Suppressor macrophage treated with lipopolysaccharide for 1 hour (primary cell): ENCODE data around the gene FLOT2.
"Not testable (repeated sequence)": the region's sequence is repeated elsewhere in the genome, so short reads cannot be mapped to it uniquely, and the experiment has no call there.

Source experiments
- DNase-seq, 3 donors: peaks; one replicate each; pipeline ENCODE4 v3.0.0-alpha.2; 2020 to 2022

Gene FLOT2

GRCh38 chr17:28895794-28896447, 1.6 kb downstream of the FLOT2 start:
- no peak for DNase-seq

GRCh38 chr17:28893248-28894183, 4.0 kb downstream of the FLOT2 start:
- DNase-seq: peak; percentile 62 to 72 (median 69)

- DNase-seq: no peak
Observed at GRCh38 chr17:28892024-28892423, 5.5 kb downstream of the FLOT2 start.

DNA sequence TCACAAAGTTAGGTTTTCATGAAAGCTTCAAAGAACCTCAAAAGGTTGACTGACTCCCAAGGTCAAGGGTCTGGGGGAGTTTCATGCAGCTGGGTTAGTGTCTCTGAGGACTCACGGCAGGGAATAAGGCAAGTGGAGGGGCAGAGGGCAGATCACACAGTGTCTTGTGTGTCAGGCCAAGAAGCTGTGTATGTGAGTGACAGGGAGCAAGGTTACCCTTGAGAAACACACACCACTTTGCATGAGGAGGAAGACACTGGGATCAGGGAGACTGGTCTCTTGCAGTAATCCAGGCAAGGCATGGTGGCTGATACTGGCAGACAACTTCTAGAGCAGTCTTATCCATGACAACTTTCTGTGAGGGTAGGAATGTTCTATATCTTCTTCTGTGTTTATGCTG, 6.3 kb downstream of the FLOT2 start:
- DNase-seq: no peak

DNA sequence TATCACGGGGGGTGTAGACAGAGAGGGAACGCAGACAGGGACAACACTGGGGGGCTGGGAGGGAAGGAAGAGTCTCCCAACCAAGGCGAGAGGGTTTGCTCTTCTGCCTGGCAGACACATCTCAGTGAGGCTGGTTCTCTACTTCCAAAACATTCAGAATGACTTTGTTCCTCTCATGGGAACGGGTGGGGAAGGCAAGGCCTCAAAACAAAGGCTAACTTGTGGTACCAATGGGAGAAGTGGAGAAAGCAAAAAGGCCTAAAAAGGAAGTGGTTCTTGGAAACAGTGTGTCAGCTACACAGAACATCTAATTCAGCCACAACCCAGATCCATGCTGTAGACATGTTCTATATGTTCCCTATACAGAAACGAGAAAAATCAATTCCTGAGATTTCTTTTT, 7.5 kb downstream of the FLOT2 start:
- peak; percentile 16 to 44 (median 43) for DNase-seq

- no peak for DNase-seq
Observed at GRCh38 chr17:28888832-28889231, 8.7 kb downstream of the FLOT2 start.

DNA sequence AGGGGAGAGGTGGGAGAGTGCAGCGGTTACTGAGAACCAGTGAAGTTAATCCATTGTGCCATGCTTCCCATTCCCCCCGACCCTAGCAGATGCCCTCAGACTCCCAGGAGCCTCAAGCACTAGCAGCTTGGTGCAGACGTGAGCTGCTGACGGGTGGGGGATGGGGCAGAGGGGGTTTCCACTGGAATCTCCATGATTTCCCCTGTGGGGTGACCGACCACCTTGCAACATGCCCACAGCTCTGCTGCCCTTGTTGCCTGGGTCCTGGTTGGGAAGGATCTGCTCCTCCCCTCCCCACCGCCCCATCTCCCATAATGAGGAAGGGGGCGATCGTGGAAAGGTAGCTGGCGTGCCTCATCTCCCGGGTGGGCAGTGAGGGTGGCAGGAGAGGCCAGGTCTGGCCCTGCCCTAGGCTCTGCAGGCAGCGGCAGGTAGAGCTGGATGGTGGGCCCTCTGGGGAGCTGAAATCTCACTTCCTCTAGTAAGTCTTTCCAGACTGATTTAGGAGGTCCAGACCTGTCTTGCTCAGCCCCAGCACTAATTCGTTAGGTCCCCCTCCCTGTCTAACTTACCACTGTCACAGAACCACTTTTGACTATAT, 9.6 kb downstream of the FLOT2 start:
- peak in 1 of 3 donors; percentile 30 for DNase-seq

DNA sequence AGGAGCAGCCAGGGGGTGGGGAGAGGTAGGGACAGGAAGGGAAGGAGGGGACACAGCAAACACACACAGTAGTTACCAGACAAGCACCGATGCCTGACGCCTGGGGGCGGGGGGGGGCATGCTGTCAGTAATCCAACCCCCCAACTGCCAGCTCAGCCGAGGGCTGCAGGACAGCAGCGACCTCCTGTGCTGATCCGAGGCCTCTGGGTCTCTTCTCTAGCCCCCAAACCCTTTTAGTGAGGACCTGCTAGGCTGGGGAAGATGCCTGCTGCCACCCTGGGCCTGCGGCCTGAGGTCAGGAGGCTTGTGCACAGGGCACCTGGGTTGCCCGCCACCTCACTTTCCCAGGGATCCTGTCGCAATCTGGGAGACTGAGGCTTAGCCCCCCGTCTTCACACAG, 11.6 kb downstream of the FLOT2 start:
- no peak for DNase-seq

GRCh38 chr17:28885363-28885762, 12.2 kb downstream of the FLOT2 start:
- no peak for DNase-seq

DNA sequence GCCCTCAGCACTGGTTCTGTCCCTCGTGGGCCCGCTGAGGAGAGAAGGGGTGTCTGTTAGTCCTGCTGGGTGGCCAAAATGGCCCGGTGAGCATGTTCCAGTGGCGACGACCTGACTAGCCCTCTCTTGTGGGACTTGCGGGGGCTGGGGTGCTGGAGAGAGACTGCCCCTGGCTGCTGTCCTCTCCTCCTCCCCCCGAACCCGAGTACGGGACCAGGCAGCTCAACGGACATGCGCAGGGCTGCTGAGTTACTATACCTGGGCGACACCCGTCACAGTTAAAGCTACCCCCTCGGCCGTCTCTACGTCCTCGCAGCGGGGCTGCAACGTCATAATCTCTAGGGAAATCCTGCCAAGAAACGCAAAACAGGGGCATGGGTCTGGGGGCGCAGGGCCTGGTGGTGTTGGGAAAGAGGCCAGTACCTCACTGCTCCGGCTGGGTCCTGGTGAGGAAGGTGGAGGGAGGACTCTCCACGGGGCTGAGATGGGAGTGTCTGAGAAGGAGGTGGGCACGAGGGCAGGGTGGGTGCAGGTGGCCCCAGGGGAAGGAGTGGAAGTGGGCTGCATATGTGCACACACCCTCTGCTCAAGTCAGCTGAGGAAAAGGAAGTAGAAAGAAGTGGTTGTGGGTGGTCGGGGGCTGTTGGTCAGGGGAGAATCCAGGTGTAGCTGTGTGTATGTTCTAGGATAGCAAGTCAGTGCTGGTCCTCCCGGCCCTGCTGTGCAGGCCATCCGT, 13.4 kb downstream of the FLOT2 start:
- DNase-seq: no peak

- DNase-seq: no peak
Observed at GRCh38 chr17:28882154-28882895, 15.2 kb downstream of the FLOT2 start.

DNA sequence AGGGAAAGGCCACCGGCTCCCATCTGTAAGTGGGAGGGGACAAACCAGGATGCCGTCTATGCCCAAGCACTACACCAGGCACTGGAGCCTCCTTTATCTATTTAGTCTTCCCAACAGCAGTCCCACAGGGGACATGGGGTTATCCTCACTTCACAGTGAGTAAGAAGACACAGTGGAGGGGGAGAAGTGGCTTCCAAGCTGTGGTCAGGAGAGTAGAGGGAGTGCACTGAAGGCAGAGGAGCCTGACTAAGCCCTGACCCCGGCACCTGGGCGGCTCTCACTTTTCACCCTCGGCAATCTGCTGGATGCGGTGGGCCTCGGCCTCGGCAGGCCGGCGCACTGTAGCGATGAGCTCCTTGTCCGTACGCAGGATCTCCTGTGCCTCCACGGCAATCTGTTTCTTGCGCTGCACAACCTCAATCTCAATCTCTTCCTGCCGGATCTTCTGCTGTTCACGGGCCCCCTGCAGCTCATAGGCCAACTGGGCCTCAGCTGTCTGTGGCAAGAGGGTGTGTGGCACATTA, 15.9 kb downstream of the FLOT2 start:
- no peak for DNase-seq

DNA sequence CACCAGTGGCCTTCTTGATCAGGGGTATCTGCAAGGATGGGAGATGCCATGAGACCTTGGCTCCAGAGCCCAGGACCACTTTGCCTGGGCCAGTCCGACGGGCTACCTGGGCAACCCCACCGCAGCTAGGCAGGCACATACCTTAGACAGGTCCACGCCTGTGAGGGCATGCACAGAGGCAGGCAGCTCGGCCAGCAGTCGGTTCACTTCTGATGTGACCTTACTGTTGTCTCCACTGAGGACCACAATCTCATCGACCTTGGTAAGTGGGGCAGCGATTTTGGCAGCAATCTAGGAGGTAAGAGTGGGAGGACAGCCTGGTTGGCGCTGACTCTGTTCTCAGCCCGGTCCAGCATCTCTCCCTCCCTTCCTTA, 17.0 kb downstream of the FLOT2 start:
- no peak for DNase-seq

DNA sequence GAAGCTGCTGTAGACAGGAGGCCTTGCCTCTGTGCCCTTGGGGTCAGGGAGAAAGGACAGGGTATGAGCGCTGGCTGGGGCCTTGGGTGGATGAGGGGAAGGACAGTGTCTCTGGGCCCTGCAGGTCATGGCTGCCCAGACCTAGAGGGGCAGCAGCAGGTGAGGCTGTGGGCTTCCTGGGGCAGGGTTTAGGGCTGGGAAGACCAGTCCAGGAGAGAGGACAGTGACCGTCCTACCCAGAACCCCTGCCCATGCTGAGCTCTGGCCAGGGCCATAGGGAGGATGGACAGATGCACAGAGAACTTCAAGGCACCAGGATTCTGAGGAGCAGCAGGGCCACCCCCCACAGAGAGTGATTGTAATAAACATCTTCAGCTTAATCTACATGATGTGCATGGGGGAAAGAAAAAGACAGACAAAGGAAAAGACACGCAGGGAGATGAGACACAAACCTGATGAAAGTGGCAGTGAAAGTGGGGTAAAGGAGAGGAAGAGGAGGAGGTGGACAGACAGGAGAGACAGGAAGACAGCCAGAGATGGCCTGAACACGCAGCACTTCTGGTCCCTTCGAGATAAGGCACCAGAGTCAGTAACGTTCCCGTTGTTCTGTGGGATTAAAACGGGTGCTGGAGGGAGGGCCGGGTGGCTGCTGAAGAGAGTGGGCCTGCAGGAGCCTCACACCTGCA, 17.5 kb downstream of the FLOT2 start:
- DNase-seq: no peak

DNA sequence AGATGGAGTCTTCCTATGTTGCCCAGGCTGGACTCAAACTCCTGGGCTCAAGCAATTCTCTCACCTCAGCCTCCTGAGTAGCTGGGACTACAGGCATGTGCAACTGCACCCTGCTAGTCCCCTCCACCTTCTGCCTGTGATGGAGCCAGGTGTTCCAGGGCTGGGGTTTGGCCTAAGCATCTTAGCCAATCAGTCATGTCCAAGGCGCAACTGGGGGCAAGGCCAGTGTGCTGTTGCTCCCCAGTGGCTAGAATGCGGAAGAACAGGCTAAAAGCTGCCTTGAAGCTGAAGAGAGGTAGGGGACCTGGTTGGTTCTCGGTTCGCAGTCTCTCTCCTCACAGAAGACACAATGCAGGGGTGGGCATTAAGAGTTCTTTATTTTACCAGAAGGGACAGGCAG, 18.6 kb downstream of the FLOT2 start:
- DNase-seq: no peak

DNA sequence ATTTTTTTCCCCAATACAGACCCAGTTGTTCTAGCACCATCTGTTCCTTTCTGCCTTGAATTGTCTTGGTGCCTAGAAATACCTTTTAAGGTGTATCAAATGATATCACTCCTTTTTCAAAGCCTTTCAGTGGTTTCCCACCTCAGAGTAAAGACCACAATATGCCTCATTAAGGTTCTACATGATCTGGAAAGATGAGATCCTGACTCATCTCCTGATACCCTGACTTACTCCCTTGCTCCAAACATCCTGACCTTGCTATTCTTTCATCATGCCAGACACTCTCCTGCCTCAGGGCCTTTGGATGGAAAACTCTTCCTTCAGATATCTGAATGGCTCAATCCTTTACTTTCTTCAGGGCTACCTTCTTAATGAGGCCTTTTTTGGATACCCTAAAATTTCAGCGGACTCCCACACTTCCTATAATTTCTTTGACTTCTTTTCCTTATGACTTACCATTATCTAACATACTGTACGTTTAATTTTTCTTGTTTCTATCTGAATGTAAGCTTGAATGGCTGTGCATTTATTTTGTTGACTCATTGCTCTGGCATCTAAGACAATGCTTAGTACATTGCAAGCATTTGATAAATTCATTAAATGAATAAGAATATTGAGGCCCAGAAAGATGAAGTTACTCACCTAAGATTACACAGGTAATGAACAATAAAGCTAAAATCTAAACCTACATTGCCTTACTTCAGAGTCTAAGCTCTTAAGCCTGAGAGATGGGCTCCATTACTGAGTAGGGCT, 19.2 kb downstream of the FLOT2 start:
- DNase-seq: no peak

DNA sequence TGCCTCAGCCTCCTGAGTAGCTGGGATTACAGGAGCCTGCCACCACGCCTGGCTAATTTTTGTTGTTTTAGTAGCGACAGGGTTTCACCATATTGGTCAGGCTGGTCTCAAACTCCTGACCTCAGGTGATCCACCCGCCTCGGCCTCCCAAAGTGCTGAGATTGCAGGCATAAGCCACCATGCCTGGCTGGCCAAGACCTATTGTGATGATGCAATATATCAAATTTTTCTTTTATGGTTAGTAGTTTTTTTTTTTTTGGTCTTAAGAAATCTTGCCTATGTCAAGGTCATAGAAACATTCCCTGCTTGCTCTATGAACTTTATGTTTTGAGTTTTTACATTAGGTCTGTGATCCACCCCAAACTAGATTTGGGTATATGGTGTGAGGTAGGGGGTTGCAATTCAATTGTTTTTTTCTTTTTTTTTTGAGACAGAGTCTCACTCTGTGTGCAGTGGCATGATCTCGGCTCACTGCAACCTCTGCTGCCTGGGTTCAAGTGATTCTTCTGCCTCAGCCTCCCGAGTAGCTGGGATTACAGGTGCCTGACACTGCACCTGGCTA, 20.3 kb downstream of the FLOT2 start:
- DNase-seq: not testable (repeated sequence)

DNA sequence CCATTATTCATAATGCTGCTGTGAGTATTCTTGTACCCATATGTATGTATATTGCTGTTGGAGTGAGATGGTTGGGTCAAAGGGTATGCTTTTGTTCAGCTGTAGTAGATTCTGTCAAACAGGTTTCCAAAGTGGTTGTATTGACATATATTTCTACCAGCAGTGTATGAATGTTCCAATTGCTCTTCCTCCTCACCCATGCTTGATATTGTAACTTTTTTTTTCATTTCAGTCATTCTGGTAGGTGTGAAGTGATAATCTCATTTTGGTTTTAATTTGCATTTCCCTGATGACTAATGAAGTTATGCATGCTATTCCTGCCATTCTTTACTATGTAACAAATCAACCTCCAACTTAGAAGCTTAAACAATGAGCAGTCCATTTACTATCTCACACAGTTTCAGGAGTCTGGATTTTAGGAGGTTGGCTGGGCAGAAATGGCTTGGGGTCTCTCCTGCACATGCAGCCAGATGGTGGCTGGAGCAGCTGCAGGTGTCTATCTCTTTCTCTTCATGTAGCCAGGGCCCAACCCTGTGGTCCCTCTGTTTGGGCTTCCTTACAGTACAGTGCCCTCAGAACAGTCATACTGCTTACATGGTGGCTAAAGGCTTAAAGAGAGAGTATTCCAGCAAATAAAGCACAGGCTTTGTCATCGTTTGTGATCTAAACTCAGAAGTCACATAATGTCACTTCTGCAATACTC, 21.5 kb downstream of the FLOT2 start:
- DNase-seq: no peak

DNA sequence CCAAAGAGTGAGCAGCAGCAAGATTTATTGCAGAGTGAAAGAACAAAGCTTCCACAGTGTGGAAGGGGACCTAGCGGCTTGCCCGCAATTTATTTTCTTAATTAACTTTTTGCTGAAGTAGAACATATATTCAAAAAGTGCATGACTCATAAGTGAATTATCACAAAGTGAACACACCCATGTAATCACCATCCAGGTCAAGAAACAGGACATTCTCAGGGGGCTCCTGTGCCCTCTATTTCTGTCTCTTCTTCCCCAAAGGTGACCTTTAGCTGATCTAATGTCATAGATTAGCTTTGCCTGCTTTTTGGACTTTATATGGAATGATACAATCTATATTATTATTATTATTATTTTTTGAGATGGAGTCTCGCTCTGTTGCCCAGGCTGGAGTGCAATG, 22.8 kb downstream of the FLOT2 start:
- DNase-seq: no peak

GRCh38 chr17:28873839-28874238, 23.7 kb downstream of the FLOT2 start:
- no peak for DNase-seq
